Measurements from ENCODE around the gene CTNNA1. TPM values are rescaled to one million over a fixed set of nuclear protein-coding genes. Genes with fewer than 3 reads are reported as not detected.

Gene CTNNA1
- total and polyA plus RNA-seq, 9 of the 15 experiments (the other 6 are each of a cell fraction or from before 2014, with no cell fraction given): 29.6 to 117 (median 89.1) TPM

GRCh38 chr5:138753794-138754698, 821 bp downstream of the CTNNA1 start (continued):
- TF ChIP-seq NONO (IDR thresholded peaks at IDR 0.05; ENCODE audit: low read depth in 2 of 2, low read length in 1 of 2) (0 out of 4 replicates have a peak, but pooled peaks of 1 of the 2 experiments have one; percentile 3), NEUROD1 (IDR thresholded peaks at IDR 0.05; ENCODE audit: borderline replicate concordance, low read depth, low read length, partially characterized antibody) (no peak), GABPB2 (CRISPR knock-in tag; conservative IDR thresholded peaks at IDR 0.05) (no peak), ZFP91 (CRISPR knock-in tag; IDR thresholded peaks at IDR 0.05) (no peak), POLR3G (IDR thresholded peaks at IDR 0.05; ENCODE audit: extremely low read depth, insufficient read length, insufficient replicate concordance) (no peak), MTA1 (IDR thresholded peaks at IDR 0.05; ENCODE audit: borderline replicate concordance) (no peak), ZNF175 (CRISPR knock-in tag; IDR thresholded peaks at IDR 0.05; ENCODE audit: low read depth) (no peak), HDAC6 (IDR thresholded peaks at IDR 0.05; ENCODE audit: low read depth, low read length) (no peak), XRCC5 (IDR thresholded peaks at IDR 0.05; ENCODE audit: low read depth, low read length) (no peak), ZNF408 (CRISPR knock-in tag; IDR thresholded peaks at IDR 0.05; ENCODE audit: low read depth) (no peak), E2F6 (IDR thresholded peaks at IDR 0.05; ENCODE audit: borderline replicate concordance in 1 of 2, extremely low read depth in 1 of 2, insufficient read depth in 1 of 2, insufficient read length in 1 of 2, low read depth in 1 of 2, low read length in 1 of 2, poor library complexity in 1 of 2, severe bottlenecking in 1 of 2) (peak in 1 of 2 experiments; percentile 0)

Measured in K562 (cell line).